HG03565 (cell line): ENCODE measurements around the gene LAPTM4A.

ENCODE experiments used
- ATAC-seq: cut with Tn5 transposase; IDR thresholded peaks from one replicate; pipeline ENCODE4 v1.9.1; 2021; ENCODE audit warnings: mild to moderate bottlenecking, moderate library complexity; ENCODE audit not compliant: unreplicated experiment

The LAPTM4A gene

GRCh38 chr2:20025065-20025786 lies 26.2 kb downstream of the LAPTM4A start:
- ATAC-seq, result no peak

DNA sequence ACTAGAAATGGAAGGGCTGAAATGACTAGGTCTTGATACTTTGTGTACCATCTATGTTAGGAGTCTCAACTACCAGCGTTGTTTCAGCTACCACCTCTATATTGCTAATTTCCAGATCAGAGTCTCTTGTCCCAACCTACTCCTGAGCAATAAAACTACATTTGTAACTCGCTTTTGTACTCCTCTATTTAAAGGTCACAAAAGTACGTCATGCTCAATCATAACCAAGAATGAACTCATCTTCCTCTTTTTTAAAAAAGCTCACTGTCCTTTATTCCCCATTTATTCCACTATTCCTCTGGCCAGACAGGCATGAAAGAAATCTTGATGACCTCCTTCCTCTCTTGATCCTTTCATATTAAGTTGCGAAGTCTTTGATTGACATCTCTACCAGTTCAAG lies 27.7 kb downstream of the LAPTM4A start:
- no peak for ATAC-seq

DNA sequence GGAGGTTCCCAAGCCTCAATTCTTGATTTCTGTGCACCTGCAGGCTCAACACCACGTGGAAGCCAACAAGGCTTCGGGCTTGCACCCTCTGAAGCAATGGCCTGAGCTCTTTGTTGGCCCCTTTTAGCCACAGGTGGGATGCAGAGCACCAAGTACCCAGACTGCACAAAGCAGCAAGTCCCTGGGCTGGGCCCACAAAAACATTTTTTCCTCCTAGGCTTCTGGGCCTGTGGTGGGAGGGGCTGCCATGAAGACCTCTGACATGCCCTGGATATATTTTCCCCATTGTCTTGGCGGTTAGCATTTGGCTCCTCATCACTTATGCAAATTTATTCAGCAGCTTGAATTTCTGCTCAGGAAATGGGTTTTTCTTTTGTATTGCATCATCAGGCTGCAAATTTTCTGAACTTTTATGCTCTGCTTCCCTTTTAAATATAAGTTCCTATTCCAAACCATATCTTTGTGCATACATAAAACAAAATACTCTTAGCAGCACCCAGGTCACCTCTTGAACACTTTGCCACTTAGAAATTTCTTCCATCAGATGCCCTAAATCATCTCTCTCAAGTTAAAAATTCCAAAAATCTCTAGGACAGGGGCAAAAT lies 29.9 kb downstream of the LAPTM4A start:
- ATAC-seq, result no peak

GRCh38 chr2:20019747-20020146 lies 31.7 kb downstream of the LAPTM4A start:
- ATAC-seq, result no peak

DNA sequence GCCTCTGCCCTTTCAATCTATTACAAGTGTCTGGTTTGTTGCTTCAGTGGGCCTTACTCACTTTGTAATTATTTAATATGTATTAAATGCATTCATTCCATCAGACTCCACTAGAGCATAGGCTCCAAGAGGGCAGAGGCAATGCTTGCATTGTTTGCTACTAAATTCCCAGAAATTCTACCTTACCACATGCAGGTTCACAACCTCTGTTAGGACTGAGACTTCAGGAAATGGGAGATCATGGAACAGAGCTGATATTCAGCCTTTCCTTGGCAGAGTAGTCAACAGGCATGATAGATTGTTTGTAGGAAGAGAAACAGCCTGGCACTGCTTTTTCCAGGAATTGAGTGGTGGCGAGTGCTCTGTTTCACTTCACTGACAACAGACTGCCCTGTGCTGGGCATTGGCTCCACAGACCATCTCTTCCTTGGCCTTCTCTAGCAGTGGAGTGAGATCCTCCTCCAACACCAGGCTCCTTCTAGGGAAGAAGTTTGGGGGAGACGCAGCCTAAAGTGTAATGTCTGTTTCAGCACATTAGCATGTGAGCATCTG lies 32.8 kb downstream of the LAPTM4A start:
- ATAC-seq, result no peak

- no peak for ATAC-seq
Measured at GRCh38 chr2:20016346-20016745, 35.1 kb downstream of the LAPTM4A start.

DNA sequence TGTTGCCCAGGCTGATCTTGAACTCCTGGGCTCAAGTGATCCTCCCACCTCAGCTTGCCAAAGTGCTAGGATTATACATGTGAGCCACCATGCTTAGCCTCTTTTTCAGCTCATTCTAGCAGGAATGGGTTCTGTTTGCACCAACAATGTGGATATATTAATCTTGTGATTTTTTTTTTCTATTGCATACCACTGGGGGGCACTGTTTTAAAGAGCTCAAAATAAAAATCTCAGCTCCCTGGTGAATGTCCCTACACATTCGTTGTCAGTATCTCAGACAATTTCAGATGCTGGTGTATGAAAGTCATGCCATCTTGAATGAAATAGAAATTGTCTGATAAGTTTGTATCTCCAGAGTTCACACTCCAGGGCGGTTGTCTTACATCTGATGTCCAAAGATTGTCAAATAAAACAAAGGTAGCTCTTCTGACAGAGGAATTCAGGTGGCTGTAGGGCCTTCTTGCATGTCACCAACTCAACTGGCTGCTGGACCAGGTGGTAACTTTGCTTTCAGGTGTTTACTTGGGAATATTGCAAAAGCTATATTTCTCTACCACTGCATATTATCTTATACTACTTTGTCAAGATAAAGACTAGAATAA lies 35.8 kb downstream of the LAPTM4A start:
- no peak for ATAC-seq

DNA sequence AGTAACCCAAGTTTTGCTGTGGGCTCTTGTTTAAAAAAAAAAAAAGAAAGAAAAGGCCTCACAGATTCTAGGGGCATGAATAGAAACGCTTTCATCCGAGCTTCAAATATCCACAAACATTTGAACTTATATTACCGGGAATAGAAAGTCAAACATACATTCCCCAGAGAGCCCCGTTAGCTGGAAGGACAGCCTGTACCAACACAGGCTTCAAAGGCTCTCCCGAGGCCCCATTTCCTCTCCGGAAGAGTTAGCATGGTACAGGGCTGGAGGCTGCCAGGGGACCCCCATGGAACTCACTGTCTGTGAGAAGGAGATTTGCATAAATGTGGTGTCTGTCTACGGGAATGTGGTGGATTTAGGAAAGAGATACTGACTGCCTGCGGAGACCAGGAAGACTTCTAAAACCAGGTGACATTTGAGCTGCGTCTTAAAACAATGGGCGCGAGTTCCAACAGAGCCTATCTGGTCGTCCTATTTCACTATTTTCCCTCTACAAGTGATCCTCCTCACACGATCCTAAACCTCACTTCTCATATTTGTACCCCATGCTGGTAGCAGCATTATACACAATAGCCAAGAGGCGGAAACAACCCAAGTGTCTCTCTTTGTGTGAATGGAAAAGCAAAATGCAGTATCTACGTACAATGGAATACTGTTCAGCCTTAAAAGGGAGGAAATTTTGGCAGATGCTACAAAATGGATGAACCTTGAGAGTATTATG lies 38.1 kb downstream of the LAPTM4A start:
- no peak for ATAC-seq

DNA sequence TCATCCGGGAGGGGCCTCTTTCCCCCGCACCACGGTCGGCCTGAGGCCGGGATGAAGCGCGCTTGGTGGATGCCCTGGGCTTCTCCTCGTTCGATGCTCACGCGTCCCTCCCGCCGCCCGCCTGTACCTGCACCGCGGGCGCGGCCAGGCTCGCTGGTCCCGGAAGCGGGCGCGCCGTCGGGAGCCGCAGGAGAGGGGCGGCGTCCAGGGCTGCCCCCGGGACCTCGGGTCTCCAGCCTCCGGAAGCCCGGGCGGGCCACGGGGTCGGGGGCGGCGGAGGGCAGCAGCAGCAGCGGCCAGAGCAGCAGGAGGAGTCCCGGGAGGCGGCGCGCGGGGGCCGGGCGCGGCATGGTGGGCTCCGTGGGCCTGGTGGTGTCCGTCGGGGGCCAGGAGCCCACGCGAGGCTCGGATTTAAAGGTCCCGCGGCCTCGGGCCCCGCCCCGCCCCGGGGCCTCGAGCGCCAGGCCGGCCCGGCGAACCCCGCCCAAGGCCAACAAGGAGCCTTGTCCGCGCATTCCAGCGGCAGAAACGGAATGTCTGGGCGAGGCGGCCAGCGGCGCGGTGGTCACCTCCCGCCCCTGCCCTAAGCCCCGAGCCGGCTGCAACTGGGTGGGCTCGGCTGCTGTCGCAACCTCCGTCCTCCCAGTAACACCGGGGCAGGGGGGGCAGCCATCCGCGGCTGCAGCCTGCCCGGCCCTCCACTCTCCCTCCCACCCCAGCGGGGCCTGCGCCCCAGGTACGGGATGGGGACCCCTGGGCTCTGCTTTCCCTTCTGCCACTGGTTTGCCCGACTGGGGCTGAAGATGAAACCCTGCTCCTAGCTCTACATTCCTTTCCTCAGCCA lies 38.9 kb downstream of the LAPTM4A start, which contains the start of gene MATN3:
Gene MATN3, minus strand, starts transcription at position 387 of the 844 bp plus-strand sequence. Its CDS starts 37 bp downstream, at position 350.
- ATAC-seq, result no peak

- ATAC-seq, result no peak
Measured at GRCh38 chr2:20012032-20012281, 39.5 kb downstream of the LAPTM4A start.

- ATAC-seq, result no peak
Measured at GRCh38 chr2:20011276-20012031, 40.0 kb downstream of the LAPTM4A start.

- ATAC-seq, result no peak
Measured at GRCh38 chr2:20008703-20009102, 42.7 kb downstream of the LAPTM4A start.

DNA sequence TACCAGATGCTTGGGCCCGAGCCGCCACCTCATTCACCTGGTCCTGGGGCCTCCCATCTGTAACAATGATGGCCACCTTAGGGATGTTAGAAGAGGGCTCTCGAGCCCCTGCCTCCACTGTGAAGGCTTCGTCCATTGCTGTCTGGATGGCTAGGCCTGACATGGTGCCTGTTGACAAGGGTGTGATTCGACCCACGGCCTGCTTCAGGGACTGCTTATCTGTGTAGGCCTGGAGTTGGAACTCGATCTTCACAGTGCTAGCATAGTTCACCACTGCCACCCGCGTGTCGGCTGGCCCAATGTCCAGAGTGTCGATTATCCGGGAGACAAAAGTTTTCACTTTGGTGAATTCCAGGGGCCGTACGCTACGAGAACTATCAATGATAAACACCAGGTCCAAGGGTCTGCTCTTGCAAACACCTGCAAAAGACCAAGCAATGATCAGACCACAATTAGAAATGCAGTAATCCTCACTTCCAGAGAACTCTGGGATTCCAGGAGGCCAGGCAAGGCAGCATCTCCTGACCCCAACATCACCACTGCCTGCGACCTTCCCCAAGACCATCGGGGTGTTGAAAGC lies 45.4 kb downstream of the LAPTM4A start:
- ATAC-seq, result no peak

GRCh38 chr2:20005067-20005627 lies 46.3 kb downstream of the LAPTM4A start:
- ATAC-seq, result no peak

- no peak for ATAC-seq
Measured at GRCh38 chr2:20001361-20001863, 50.0 kb downstream of the LAPTM4A start.

- no peak for ATAC-seq
Measured at GRCh38 chr2:19993731-19994130, 57.7 kb downstream of the LAPTM4A start.

GRCh38 chr2:19991895-19992294 lies 59.5 kb downstream of the LAPTM4A start:
- no peak for ATAC-seq

GRCh38 chr2:19990416-19990728 lies 61.1 kb downstream of the LAPTM4A start:
- ATAC-seq, result no peak
